H1 (cell line): ENCODE measurements around the gene DCAF8L2. TPM values are rescaled to one million over a fixed set of nuclear protein-coding genes. Genes with fewer than 3 reads are reported as not detected.

Source experiments
- CTCF ChIA-PET: fragments of 300-600 bp; sonication (Branson Sonifier 250); formaldehyde crosslinking; loops from one replicate; lab custom pipeline; 2021; ENCODE audit not compliant: partially characterized antibody; lab: Charles Lee
- POLR2A ChIA-PET: fragments of 300-600 bp; sonication (Branson Sonifier 250); formaldehyde crosslinking; loops from one replicate; lab custom pipeline; 2021; ENCODE audit warnings: inconsistent platforms; ENCODE audit not compliant: partially characterized antibody; lab: Charles Lee
- DNase-seq, 2 experiments: peaks; one replicate each; pipeline versions ENCODE4 v3.0.0 to v3.0.0-alpha.2; 2010 to 2022; ENCODE audit warnings: low spot score in 2 of 2, low read depth in 1 of 2, mixed read lengths in 1 of 2
- FAIRE-seq: peaks from 2 replicates; lab custom pipeline; 2011; peaks lifted over from hg19 to GRCh38; lab: Jason Lieb, UNC
- H2AFZ ChIP-seq: 2 replicates; pipeline ENCODE4 v1.8.1; 2012; ENCODE audit warnings: low read length, inconsistent platforms
- H2AK5ac ChIP-seq: 2 replicates; pipeline ENCODE4 v1.6.1; 2013; ENCODE audit warnings: low read depth, low read length
- H2BK120ac ChIP-seq: replicated peaks from 2 replicates; pipeline ENCODE3; 2013; ENCODE audit warnings: low read depth, low read length, inconsistent platforms
- H2BK12ac ChIP-seq: 2 replicates; pipeline ENCODE4 v1.6.1; 2013; ENCODE audit warnings: low read depth, low read length
- H2BK15ac ChIP-seq: 2 replicates; pipeline ENCODE4 v1.6.1; 2013; ENCODE audit warnings: low read length
- H2BK20ac ChIP-seq: 2 replicates; pipeline ENCODE4 v1.6.1; 2013; ENCODE audit warnings: low read length
- H2BK5ac ChIP-seq: 2 replicates; pipeline ENCODE4 v1.6.1; 2013; ENCODE audit warnings: low read depth, low read length
- H3K14ac ChIP-seq: 2 replicates; pipeline ENCODE4 v1.6.1; 2013; ENCODE audit warnings: inconsistent platforms; ENCODE audit not compliant: insufficient read length
- H3K18ac ChIP-seq: 2 replicates; pipeline ENCODE4 v1.6.1; 2013; ENCODE audit warnings: low read length; ENCODE audit errors: extremely low read depth
- H3K23ac ChIP-seq: 2 replicates; pipeline ENCODE4 v1.6.1; 2013; ENCODE audit warnings: inconsistent platforms; ENCODE audit not compliant: insufficient read length
- H3K23me2 ChIP-seq: 2 replicates; pipeline ENCODE4 v1.6.1; 2013; ENCODE audit warnings: low read depth, low read length
- H3K27ac ChIP-seq: 2 replicates; pipeline ENCODE4 v1.6.1; 2011; ENCODE audit warnings: low read depth, low read length, inconsistent platforms
- H3K27me3 ChIP-seq, 4 experiments: replicated peaks in 1 of 4; 1 replicate in 1 of 4; 2 replicates in 3 of 4; pipeline versions ENCODE4 v1.6.1 to v1.8.1; 2011 to 2013; ENCODE audit warnings: low read length in 3 of 4, mild to moderate bottlenecking in 3 of 4, inconsistent platforms in 2 of 4, mixed read lengths in 2 of 4, moderate library complexity in 1 of 4; ENCODE audit not compliant: control insufficient read depth in 3 of 4, insufficient read depth in 3 of 4; ENCODE audit errors: extremely low read depth in 1 of 4
- H3K36me3 ChIP-seq, 4 experiments: 2 replicates each; pipeline versions ENCODE4 v1.6.1 to v1.8.1; 2011 to 2013; ENCODE audit warnings: mild to moderate bottlenecking in 4 of 4, low read length in 3 of 4, moderate library complexity in 2 of 4, control low read depth in 1 of 4, inconsistent platforms in 1 of 4; ENCODE audit not compliant: insufficient read depth in 4 of 4, control insufficient read depth in 2 of 4
- H3K4ac ChIP-seq: replicated peaks from 2 replicates; pipeline ENCODE3; 2013; ENCODE audit warnings: low read length, low read depth, mixed read lengths, inconsistent platforms; ENCODE audit not compliant: insufficient read length
- H3K4me1 ChIP-seq, 4 experiments: replicated peaks in 1 of 4; 1 replicate in 1 of 4; 2 replicates in 3 of 4; pipeline versions ENCODE4 v1.6.1 to v1.8.1; 2011 to 2013; ENCODE audit warnings: low read length in 3 of 4, inconsistent platforms in 2 of 4, mixed read lengths in 1 of 4; ENCODE audit not compliant: insufficient read depth in 4 of 4, control insufficient read depth in 3 of 4
- H3K4me2 ChIP-seq, 2 experiments: 2 replicates each; pipeline versions ENCODE4 v1.6.1 to v1.8.1; 2011 to 2013; ENCODE audit warnings: low read depth in 2 of 2, low read length in 2 of 2, control low read depth in 1 of 2, inconsistent platforms in 1 of 2, mild to moderate bottlenecking in 1 of 2; ENCODE audit not compliant: insufficient read depth in 1 of 2
- H3K4me3 ChIP-seq, 4 experiments: fragments of 200-600, 300-600 bp in 1 of 4; sonication (generic), shearing (Covaris generic), sonication (Bioruptor Twin) in 1 of 4; 2 replicates each; pipeline versions ENCODE4 v1.5.1 to v1.8.1; 2011 to 2016; ENCODE audit warnings: low read length in 4 of 4, low read depth in 3 of 4, control low read depth in 2 of 4, inconsistent platforms in 2 of 4, mild to moderate bottlenecking in 2 of 4, mixed read lengths in 1 of 4, moderate library complexity in 1 of 4; ENCODE audit not compliant: insufficient read depth in 2 of 4; ENCODE audit errors: extremely low read depth in 1 of 4
- H3K56ac ChIP-seq: replicated peaks from 2 replicates; pipeline ENCODE3; 2013; ENCODE audit warnings: low read depth, mild to moderate bottlenecking, mixed read lengths, low read length, inconsistent platforms; ENCODE audit not compliant: insufficient read length
- H3K79me1 ChIP-seq: 2 replicates; pipeline ENCODE4 v1.6.1; 2013; ENCODE audit warnings: low read depth, low read length, control low read depth
- H3K79me2 ChIP-seq, 2 experiments: 2 replicates each; pipeline versions ENCODE4 v1.6.1 to v1.8.1; 2012 to 2013; ENCODE audit warnings: low read length in 2 of 2, mild to moderate bottlenecking in 2 of 2, inconsistent platforms in 1 of 2; ENCODE audit not compliant: insufficient read depth in 2 of 2, control insufficient read depth in 1 of 2
- H3K9ac ChIP-seq, 4 experiments: replicated peaks in 1 of 4; 1 replicate in 1 of 4; 2 replicates in 3 of 4; pipeline versions ENCODE4 v1.6.1 to v1.8.1; 2011 to 2013; ENCODE audit warnings: low read depth in 3 of 4, low read length in 3 of 4, control low read depth in 2 of 4, mild to moderate bottlenecking in 2 of 4, moderate library complexity in 2 of 4, inconsistent platforms in 1 of 4; ENCODE audit errors: extremely low read depth in 1 of 4
- H3K9me3 ChIP-seq, 2 experiments: 2 replicates each; pipeline versions ENCODE4 v1.6.1 to v1.8.1; 2012 to 2013; ENCODE audit warnings: mild to moderate bottlenecking in 2 of 2, moderate library complexity in 2 of 2, control low read depth in 1 of 2, inconsistent platforms in 1 of 2, low read depth in 1 of 2, low read length in 1 of 2, mixed read lengths in 1 of 2; ENCODE audit not compliant: insufficient read depth in 2 of 2
- H4K20me1 ChIP-seq, 2 experiments: replicated peaks in 1 of 2; 2 replicates each; pipeline versions ENCODE3 to v1.8.1; 2011 to 2013; ENCODE audit warnings: inconsistent platforms in 2 of 2, low read length in 2 of 2, mild to moderate bottlenecking in 1 of 2; ENCODE audit not compliant: insufficient read depth in 2 of 2, control insufficient read depth in 1 of 2
- H4K5ac ChIP-seq: 2 replicates; pipeline ENCODE4 v1.6.1; 2013; ENCODE audit warnings: low read length, low read depth, mixed read lengths, inconsistent platforms; ENCODE audit not compliant: insufficient read length
- H4K8ac ChIP-seq: 2 replicates; pipeline ENCODE4 v1.8.0; 2013; ENCODE audit warnings: mild to moderate bottlenecking, moderate library complexity, low read length, inconsistent platforms; ENCODE audit not compliant: insufficient read depth; ENCODE audit errors: extremely low read depth
- H4K91ac ChIP-seq: replicated peaks from 2 replicates; pipeline ENCODE3; 2013; ENCODE audit warnings: low read length, mixed read lengths, inconsistent platforms; ENCODE audit not compliant: insufficient read length
- BRCA1 ChIP-seq: IDR thresholded peaks from 2 replicates; pipeline ENCODE4 v1.6.1; 2012; ENCODE audit warnings: low read depth, low read length, improper control_type of control experiment
- CEBPB ChIP-seq: IDR thresholded peaks from 2 replicates; pipeline ENCODE4 v1.6.1; 2012; ENCODE audit warnings: low read depth, low read length
- JUND ChIP-seq: IDR thresholded peaks from 2 replicates; pipeline ENCODE4 v1.6.1; 2011; ENCODE audit warnings: mild to moderate bottlenecking, improper control_type of control experiment, low read length
- MAX ChIP-seq: IDR thresholded peaks from 2 replicates; pipeline ENCODE4 v1.6.1; 2012; ENCODE audit warnings: inconsistent platforms
- POU5F1 ChIP-seq: IDR thresholded peaks from 2 replicates; pipeline ENCODE4 v1.6.1; 2011; ENCODE audit warnings: low read depth, mild to moderate bottlenecking, low read length, moderate library complexity
- SRF ChIP-seq: IDR thresholded peaks from 2 replicates; pipeline ENCODE4 v1.6.1; 2011; ENCODE audit warnings: mild to moderate bottlenecking, low read depth, low read length, moderate library complexity
- YY1 ChIP-seq: IDR thresholded peaks from 2 replicates; pipeline ENCODE4 v1.6.1; 2011; ENCODE audit warnings: low read depth, mild to moderate bottlenecking, low read length
- WGBS, 2 experiments: shearing (Covaris generic) in 1 of 2; methylation state at CpG; one replicate each; pipeline versions ENCODE4 v1.1.6 to v1.1.7; 2013 to 2015; ENCODE audit warnings: low lambda C conversion rate in 2 of 2, mixed read lengths in 2 of 2, inconsistent platforms in 1 of 2, low coverage in 1 of 2, missing lambda C conversion rate in 1 of 2; ENCODE audit not compliant: insufficient replicate concordance in 2 of 2, insufficient coverage in 1 of 2, insufficient read length in 1 of 2; ENCODE audit errors: extremely low coverage in 1 of 2, missing lambda C conversion rate in 1 of 2; 5-methylcytosine and 5-hydroxymethylcytosine counted together
- polyA plus RNA-seq, 7 experiments: library from polyadenylated mRNA; depleted of rRNA in 3 of 7; stranded (reverse) in 5 of 7; unstranded in 2 of 7; fragments of >200 nt in 5 of 7; fragments of 200-250 nt in 2 of 7; gene quantifications; 1 replicate in 5 of 7; 2 replicates in 1 of 7; 4 replicates in 1 of 7; pipeline versions ENCODE4 v1.2.1 to v1.2.3, GENCODE V29; 2011 to 2013; ENCODE audit warnings: missing spikeins in 2 of 7, mixed read lengths in 2 of 7
- total RNA-seq: library from RNA; stranded (reverse); fragmentation: NEBNext Ultra II Directional; extraction: Animal tissue kit (Norgen Biotek cat#: 25700); gene quantifications from 2 replicates; pipeline ENCODE4 v1.2.1, GENCODE V29; 2021

The DCAF8L2 gene
- total and polyA plus RNA-seq, 2 of the 8 experiments (the other 6 are each of a cell fraction or from before 2014, with no cell fraction given) = not detected

GRCh38 chrX:27656581-27656980, 66.4 kb downstream of the DCAF8L2 start:
- Histone ChIP-seq H3K36me3 (no peaks in the 10 kb centered on the region), H4K20me1 (no peaks in the 10 kb centered on the region), H2AK5ac (no peak overlapping the region), H3K4me3 (no peak overlapping the region), H3K27me3 (no peaks in the 10 kb centered on the region), H3K56ac (no peak overlapping the region), H3K4me2 (no peak overlapping the region), H2BK20ac (no peak overlapping the region), H4K8ac (no peak overlapping the region), H3K4ac (no peak overlapping the region), H2BK12ac (no peak overlapping the region), H3K23ac (no peak overlapping the region), H3K14ac (no peak overlapping the region), H2BK120ac (no peak overlapping the region), H3K79me1 (no peaks in the 10 kb centered on the region), H2BK15ac (no peak overlapping the region), H3K18ac (no peak overlapping the region), H2BK5ac (no peak overlapping the region), H3K4me1 (no peaks in the 10 kb centered on the region), H2AFZ (no peak overlapping the region), H3K79me2 (no peaks in the 10 kb centered on the region), H3K9ac (no peak overlapping the region), H4K91ac (no peak overlapping the region), H4K5ac (no peak overlapping the region), H3K9me3 (no peaks in the 10 kb centered on the region), H3K23me2 (no peaks in the 10 kb centered on the region; the same call in 1 of the 2 replicates), H3K27ac (no peak overlapping the region)
- no peak for DNase-seq
- 100% methylated on average over 1 of the region's 1 CpG; no CpG with 5 or more reads in 1 of the 2 experiments for WGBS, 2 experiments
- no peak for TF ChIP-seq YY1
- no peak for TF ChIP-seq JUND
- no peak for TF ChIP-seq BRCA1
- no peak for TF ChIP-seq CEBPB
- TF ChIP-seq SRF = no peak
- TF ChIP-seq MAX = no peak
- TF ChIP-seq POU5F1 = no peak
- POLR2A ChIA-PET = no interaction called here
- CTCF ChIA-PET = interaction anchor here (0.6 kb wide), 1 partner anchor 235 kb away, joined by 3 read pairs; no protein-coding TSS in a partner anchor
- FAIRE-seq = no peak
